HK-2 (cell line): ENCODE results near the gene GCKR.
"Not testable (repeated sequence)": the region's sequence is repeated elsewhere in the genome, so short reads cannot be mapped to it uniquely, and the experiment has no call there.

ENCODE experiments used
- DNase-seq: peaks from one replicate; pipeline ENCODE4 v3.0.0-alpha.2; 2018; ENCODE audit not compliant: unreplicated experiment

Gene GCKR

GRCh38 chr2:27518113-27518781 lies 21.6 kb downstream of the GCKR start:
- no peak for DNase-seq

GRCh38 chr2:27518782-27519113 lies 22.1 kb downstream of the GCKR start:
- no peak for DNase-seq

GRCh38 chr2:27520316-27520715 lies 23.7 kb downstream of the GCKR start:
- no peak for DNase-seq

GRCh38 chr2:27522400-27522945 lies 25.8 kb downstream of the GCKR start:
- no peak for DNase-seq

GRCh38 chr2:27527182-27527581 lies 30.5 kb downstream of the GCKR start:
- no peak for DNase-seq

GRCh38 chr2:27531983-27532382 lies 35.3 kb downstream of the GCKR start:
- DNase-seq, result no peak

- DNase-seq, result no peak
Measured at GRCh38 chr2:27537287-27537686, 40.6 kb downstream of the GCKR start.

- not testable (repeated sequence) for DNase-seq
Measured at GRCh38 chr2:27538839-27539450, 42.3 kb downstream of the GCKR start.

- not testable (repeated sequence) for DNase-seq
Measured at GRCh38 chr2:27539649-27540048, 43.0 kb downstream of the GCKR start.

GRCh38 chr2:27544143-27544821 lies 47.6 kb downstream of the GCKR start:
- DNase-seq, result no peak

GRCh38 chr2:27545348-27546141 lies 48.9 kb downstream of the GCKR start:
- no peak for DNase-seq

GRCh38 chr2:27549303-27549702 lies 52.7 kb downstream of the GCKR start:
- no peak for DNase-seq

- no peak for DNase-seq
Measured at GRCh38 chr2:27551514-27551913, 54.9 kb downstream of the GCKR start.

- no peak for DNase-seq
Measured at GRCh38 chr2:27552941-27553340, 56.3 kb downstream of the GCKR start.

GRCh38 chr2:27554451-27554850 lies 57.8 kb downstream of the GCKR start:
- not testable (repeated sequence) for DNase-seq

GRCh38 chr2:27559228-27559627 lies 62.6 kb downstream of the GCKR start:
- DNase-seq, result no peak

GRCh38 chr2:27561060-27561459 lies 64.4 kb downstream of the GCKR start:
- no peak for DNase-seq

GRCh38 chr2:27566628-27567027 lies 70.0 kb downstream of the GCKR start:
- DNase-seq, result no peak

- DNase-seq, result no peak
Measured at GRCh38 chr2:27569398-27569797, 72.8 kb downstream of the GCKR start.

GRCh38 chr2:27571197-27571596 lies 74.6 kb downstream of the GCKR start:
- no peak for DNase-seq

GRCh38 chr2:27571681-27572080 lies 75.0 kb downstream of the GCKR start:
- DNase-seq, result no peak

GRCh38 chr2:27572439-27572838 lies 75.8 kb downstream of the GCKR start:
- DNase-seq, result no peak
